ENCODE data around the gene COX7B.

DNA sequence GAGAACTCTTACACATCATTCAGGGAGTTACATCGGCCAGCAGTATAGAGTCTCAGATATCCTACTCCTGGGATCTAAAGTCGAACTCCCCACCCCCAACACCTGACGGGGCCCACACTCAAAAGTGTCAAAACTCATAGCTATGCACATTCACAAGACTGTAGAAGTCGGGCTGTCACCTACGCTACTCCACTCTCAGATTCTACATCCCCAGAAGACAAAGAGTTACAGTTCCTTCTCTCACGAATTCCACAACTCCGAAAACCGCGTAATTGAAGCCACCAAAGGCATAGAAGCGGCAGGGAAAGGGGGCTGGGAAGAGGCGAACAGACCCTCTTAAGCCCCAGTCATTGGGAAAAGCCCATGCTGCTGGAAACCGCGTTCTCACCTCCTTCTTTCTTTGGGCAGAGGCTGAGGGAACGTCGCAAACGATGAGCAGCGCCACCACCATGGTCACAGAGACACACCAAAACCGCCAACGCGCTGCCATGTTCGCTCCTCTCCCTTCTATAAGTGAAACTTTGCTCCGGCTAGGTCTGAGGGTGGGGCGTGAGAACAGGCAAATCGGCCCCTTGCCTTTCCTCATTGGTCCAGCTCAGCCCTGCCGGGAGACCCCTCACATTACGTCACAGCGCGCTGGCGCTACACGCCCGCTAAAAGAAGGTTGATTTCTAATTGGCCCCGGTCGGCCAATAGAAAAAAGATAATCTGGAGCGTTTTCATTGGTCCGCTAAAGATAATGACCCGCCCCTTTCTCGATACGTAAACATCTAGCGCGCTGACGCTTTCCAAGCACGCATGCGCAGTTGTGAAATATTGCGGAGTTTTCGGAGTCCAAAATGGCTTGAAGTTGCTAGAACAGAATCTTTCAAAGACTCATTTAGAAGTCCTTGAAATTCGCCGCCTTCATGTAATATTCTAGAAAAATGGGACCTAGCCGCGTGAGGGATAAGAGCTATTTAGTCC lies 4.1 kb upstream of the COX7B start, which contains the start of gene MAGT1:
- no peak for TF ChIP-seq EZH2 (IDR thresholded peaks at IDR 0.05; ENCODE audit: borderline replicate concordance, low read depth, low read length, severe bottlenecking)
- TF ChIP-seq POLR2A (IDR thresholded peaks at IDR 0.05; ENCODE audit: low read depth, low read length) = peak; percentile 77
- TF ChIP-seq, protein P1, sequence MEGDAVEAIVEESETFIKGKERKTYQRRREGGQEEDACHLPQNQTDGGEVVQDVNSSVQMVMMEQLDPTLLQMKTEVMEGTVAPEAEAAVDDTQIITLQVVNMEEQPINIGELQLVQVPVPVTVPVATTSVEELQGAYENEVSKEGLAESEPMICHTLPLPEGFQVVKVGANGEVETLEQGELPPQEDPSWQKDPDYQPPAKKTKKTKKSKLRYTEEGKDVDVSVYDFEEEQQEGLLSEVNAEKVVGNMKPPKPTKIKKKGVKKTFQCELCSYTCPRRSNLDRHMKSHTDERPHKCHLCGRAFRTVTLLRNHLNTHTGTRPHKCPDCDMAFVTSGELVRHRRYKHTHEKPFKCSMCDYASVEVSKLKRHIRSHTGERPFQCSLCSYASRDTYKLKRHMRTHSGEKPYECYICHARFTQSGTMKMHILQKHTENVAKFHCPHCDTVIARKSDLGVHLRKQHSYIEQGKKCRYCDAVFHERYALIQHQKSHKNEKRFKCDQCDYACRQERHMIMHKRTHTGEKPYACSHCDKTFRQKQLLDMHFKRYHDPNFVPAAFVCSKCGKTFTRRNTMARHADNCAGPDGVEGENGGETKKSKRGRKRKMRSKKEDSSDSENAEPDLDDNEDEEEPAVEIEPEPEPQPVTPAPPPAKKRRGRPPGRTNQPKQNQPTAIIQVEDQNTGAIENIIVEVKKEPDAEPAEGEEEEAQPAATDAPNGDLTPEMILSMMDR (IDR thresholded peaks at IDR 0.05; ENCODE audit: extremely low read depth in 1 of 2, insufficient read depth in 1 of 2, low read depth in 1 of 2, low read length in 2 of 2) = no peak
- no peak for TF ChIP-seq MYC (IDR thresholded peaks at IDR 0.05; ENCODE audit: low read depth, low read length)

All from endothelial cell of umbilical vein (primary cell).